ENCODE measurements around the gene TRPC6. TPM values are rescaled to one million over a fixed set of nuclear protein-coding genes. Genes with fewer than 3 reads are reported as not detected.

TRPC6 gene
- total RNA-seq, 1 experiment from 2014 or later, result 1.3 TPM

GRCh38 chr11:101552888-101553287 lies 30.9 kb downstream of the TRPC6 start (continued):
- no peak for TF ChIP-seq PRDM15 (CRISPR knock-in tag; IDR thresholded peaks at IDR 0.05)
- no peak for TF ChIP-seq TCF7 (CRISPR knock-in tag; IDR thresholded peaks at IDR 0.05; ENCODE audit: low read depth)
- TF ChIP-seq RORB (CRISPR knock-in tag; IDR thresholded peaks at IDR 0.05), result no peak

- ChIA-PET CTCF (no interaction called here), POLR2A (no interaction called here)
- no peaks in the 10 kb centered on the region for H3K27me3 Mint-ChIP-seq (ENCODE audit: low read depth)
- no peak overlapping the region for H3K4me3 Mint-ChIP-seq
- H3K4me1 Mint-ChIP-seq, result peaks cover 16% of the 10 kb centered on the region
- H3K9me3 Mint-ChIP-seq, result peaks cover 14% of the 10 kb centered on the region
- H3K27ac Mint-ChIP-seq, result no peak overlapping the region
- no peak for DNase-seq (ENCODE audit: low spot score)
- no peak for ATAC-seq
- H3K36me3 Mint-ChIP-seq, result peaks cover 5% of the 10 kb centered on the region
- TF ChIP-seq SMAD3 (CRISPR knock-in tag; IDR thresholded peaks at IDR 0.05; ENCODE audit: borderline replicate concordance), result no peak
- no peak for TF ChIP-seq CREB1 (CRISPR knock-in tag; IDR thresholded peaks at IDR 0.05)
- TF ChIP-seq TP53 (CRISPR knock-in tag; IDR thresholded peaks at IDR 0.05), result no peak
- no peak for TF ChIP-seq AR (CRISPR knock-in tag; IDR thresholded peaks at IDR 0.05)
- no peak for TF ChIP-seq SMAD4 (CRISPR knock-in tag; IDR thresholded peaks at IDR 0.05)
- no peak for TF ChIP-seq FOXP1 (CRISPR knock-in tag; IDR thresholded peaks at IDR 0.05; ENCODE audit: borderline replicate concordance)
- no peak for TF ChIP-seq GABPB1 (CRISPR knock-in tag; IDR thresholded peaks at IDR 0.05)
- TF ChIP-seq ZNF532 (CRISPR knock-in tag; IDR thresholded peaks at IDR 0.05; ENCODE audit: borderline replicate concordance), result no peak
- TF ChIP-seq FOXJ3 (CRISPR knock-in tag; IDR thresholded peaks at IDR 0.05; ENCODE audit: borderline replicate concordance), result no peak
- no peak for TF ChIP-seq ZNF423 (CRISPR knock-in tag; IDR thresholded peaks at IDR 0.05)
- no peak for TF ChIP-seq MYBL2 (CRISPR knock-in tag; IDR thresholded peaks at IDR 0.05)
- TF ChIP-seq CREM (CRISPR knock-in tag; IDR thresholded peaks at IDR 0.05), result no peak
- no peak for TF ChIP-seq ZNF425 (CRISPR knock-in tag; conservative IDR thresholded peaks at IDR 0.05)
- no peak for TF ChIP-seq USF1 (CRISPR knock-in tag; IDR thresholded peaks at IDR 0.05)
- TF ChIP-seq SP1 (CRISPR knock-in tag; conservative IDR thresholded peaks at IDR 0.05), result no peak
- TF ChIP-seq AFF4 (CRISPR knock-in tag; IDR thresholded peaks at IDR 0.05; ENCODE audit: borderline replicate concordance), result no peak
These were observed 55.3 kb downstream of the TRPC6 start for GRCh38 chr11:101528541-101528940.

Measured in WTC11 (cell line).